HG02571 (cell line): ENCODE data around the gene EIF3I.
"Not testable (repeated sequence)": the region's sequence is repeated elsewhere in the genome, so short reads cannot be mapped to it uniquely, and the experiment has no call there.

Source experiments
- ATAC-seq: cut with Tn5 transposase; IDR thresholded peaks from one replicate; pipeline ENCODE4 v1.9.1; 2021; ENCODE audit warnings: mild to moderate bottlenecking, moderate library complexity; ENCODE audit not compliant: unreplicated experiment

The EIF3I gene

GRCh38 chr1:32263236-32263593 is 41.0 kb downstream of the EIF3I start:
- not testable (repeated sequence) for ATAC-seq

GRCh38 chr1:32263744-32264143 is 41.5 kb downstream of the EIF3I start:
- no peak for ATAC-seq

- ATAC-seq = no peak
These were observed 43.6 kb downstream of the EIF3I start for GRCh38 chr1:32265846-32266245.

- ATAC-seq = no peak
These were observed 44.8 kb downstream of the EIF3I start for GRCh38 chr1:32266921-32267591.

- no peak for ATAC-seq
These were observed 47.5 kb downstream of the EIF3I start for GRCh38 chr1:32269744-32270143.

- no peak for ATAC-seq
These were observed 50.6 kb downstream of the EIF3I start for GRCh38 chr1:32272557-32273390.

DNA sequence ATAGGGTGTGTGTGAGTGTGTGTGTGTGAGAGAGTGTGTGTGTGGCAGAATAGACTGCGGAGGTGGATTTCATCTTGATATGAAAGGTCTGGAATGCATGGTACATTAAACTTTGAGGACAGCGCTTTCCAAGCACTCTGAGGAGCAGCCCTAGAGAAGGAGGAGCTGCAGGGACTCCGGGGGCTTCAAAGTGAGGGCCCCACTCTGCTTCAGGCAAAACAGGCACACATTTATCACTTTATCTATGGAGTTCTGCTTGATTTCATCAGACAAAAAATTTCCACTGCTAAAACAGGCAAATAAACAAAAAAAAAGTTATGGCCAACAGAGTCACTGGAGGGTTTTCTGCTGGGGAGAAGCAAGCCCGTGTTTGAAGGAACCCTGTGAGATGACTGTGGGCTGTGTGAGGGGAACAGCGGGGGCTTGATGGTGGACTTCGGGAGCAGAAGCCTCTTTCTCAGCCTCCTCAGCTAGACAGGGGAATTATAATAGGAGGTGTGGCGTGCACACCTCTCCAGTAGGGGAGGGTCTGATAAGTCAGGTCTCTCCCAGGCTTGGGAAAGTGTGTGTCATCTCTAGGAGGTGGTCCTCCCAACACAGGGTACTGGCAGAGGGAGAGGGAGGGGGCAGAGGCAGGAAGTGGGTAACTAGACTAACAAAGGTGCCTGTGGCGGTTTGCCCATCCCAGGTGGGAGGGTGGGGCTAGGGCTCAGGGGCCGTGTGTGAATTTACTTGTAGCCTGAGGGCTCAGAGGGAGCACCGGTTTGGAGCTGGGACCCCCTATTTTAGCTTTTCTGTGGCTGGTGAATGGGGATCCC is 51.4 kb downstream of the EIF3I start:
- no peak for ATAC-seq

DNA sequence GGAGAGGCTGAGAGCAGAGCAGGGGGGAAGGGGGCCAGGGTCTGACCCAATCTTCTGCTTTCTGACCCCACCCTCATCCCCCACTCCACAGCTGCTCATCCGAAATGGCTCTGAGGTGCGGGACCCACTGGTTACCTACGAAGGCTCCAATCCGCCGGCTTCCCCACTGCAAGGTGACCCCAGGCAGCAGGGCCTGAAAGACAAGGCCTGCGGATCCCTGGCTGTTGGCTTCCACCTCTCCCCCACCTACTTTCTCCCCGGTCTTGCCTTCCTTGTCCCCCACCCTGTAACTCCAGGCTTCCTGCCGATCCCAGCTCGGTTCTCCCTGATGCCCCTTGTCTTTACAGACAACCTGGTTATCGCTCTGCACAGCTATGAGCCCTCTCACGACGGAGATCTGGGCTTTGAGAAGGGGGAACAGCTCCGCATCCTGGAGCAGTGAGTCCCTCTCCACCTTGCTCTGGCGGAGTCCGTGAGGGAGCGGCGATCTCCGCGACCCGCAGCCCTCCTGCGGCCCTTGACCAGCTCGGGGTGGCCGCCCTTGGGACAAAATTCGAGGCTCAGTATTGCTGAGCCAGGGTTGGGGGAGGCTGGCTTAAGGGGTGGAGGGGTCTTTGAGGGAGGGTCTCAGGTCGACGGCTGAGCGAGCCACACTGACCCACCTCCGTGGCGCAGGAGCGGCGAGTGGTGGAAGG is 52.6 kb downstream of the EIF3I start:
- no peak for ATAC-seq

- ATAC-seq = no peak
These were observed 53.2 kb downstream of the EIF3I start for GRCh38 chr1:32275424-32275823.

DNA sequence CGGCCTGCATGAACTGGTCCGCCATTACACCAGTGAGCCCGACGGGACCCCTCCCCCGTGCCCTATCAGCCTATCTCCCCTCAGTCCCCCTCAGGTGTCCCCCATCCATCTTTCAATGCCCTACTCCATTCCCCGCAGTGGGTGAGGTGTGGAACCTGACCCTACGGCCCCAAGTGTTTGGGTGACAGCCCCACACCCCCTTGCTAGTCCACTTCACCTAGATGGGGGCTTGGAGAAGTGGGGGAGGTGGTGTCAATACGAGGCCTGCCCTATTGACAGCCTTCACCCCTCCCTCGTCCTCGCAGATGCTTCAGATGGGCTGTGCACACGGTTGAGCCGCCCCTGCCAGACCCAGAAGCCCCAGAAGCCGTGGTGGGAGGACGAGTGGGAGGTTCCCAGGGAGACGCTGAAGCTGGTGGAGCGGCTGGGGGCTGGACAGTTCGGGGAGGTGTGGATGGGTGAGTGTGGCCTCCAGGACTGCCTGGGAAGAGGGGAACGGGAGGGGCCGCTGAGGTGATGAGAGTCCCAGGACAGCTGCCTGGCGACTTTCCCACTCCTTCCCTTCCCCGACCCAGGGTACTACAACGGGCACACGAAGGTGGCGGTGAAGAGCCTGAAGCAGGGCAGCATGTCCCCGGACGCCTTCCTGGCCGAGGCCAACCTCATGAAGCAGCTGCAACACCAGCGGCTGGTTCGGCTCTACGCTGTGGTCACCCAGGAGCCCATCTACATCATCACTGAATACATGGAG is 54.0 kb downstream of the EIF3I start:
- no peak for ATAC-seq
